Globus pallidus (tissue), 1 donor: ENCODE results near the gene RAB3GAP2.
"Not testable (repeated sequence)": the region's sequence is repeated elsewhere in the genome, so short reads cannot be mapped to it uniquely, and the experiment has no call there.

Experiments
- DNase-seq: peaks from one replicate; pipeline ENCODE4 v3.0.0-alpha.2; 2015; ENCODE audit warnings: low spot score

The RAB3GAP2 gene

DNA sequence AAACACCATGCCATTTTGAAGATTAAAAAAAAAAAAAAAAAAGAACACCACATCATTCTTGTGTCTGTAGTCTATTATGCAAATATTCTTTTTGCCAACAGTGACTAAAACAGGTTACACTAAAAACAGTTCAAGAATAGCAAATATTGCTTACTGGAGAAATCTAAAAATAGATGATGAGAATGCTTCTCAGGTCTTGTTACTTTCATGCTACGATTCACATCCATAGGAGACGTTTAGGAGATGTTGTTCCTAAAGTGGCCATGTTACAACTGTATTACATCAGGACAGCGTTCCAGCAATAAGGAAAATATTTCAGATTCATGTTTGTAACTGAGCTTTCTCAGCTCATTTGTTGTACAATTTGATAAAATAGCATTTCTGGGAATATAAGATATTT is 32.3 kb downstream of the RAB3GAP2 start:
- no peak for DNase-seq

DNA sequence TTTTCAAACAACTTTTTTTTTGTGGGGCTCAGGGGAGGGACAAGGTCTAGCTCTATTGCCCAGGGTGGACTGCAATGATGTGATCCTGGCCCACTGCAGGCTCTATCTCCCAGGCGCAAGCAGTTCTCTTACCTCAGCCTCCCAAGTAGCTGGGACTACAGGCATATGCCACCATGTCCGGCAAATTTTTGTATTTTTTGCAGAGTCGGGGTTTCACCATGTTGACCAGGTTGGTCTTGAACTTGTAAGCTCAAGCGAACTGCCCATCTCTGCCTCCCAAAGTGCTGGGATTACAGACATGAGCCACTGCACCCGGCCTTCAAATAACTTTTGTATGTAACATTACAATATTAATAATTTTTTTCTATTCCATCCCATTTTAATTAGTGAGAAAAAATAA is 33.0 kb downstream of the RAB3GAP2 start:
- DNase-seq, result no peak

GRCh38 chr1:220236278-220236677 is 36.0 kb downstream of the RAB3GAP2 start:
- not testable (repeated sequence) for DNase-seq

- no peak for DNase-seq
Measured at GRCh38 chr1:220235462-220235861, 36.8 kb downstream of the RAB3GAP2 start.

DNA sequence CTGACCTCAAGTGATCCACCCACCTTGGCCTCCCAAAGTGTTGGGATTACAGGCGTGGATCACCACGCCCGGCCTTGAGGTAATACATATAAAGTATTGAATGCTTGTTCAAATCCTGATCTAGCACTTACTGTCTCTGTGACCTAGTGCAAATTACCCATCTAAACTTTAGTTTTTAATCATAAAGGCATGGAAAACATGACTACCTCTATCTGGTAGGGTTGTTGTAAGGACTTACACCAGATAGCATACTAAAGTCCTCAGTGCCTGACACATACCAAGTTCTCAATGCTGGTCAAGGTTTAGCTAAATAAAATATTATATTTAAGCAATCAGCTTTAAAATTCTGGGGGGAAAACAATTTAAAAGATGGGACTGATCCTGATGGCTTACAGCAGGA is 38.3 kb downstream of the RAB3GAP2 start:
- DNase-seq, result no peak

GRCh38 chr1:220229771-220230170 is 42.5 kb downstream of the RAB3GAP2 start:
- no peak for DNase-seq

GRCh38 chr1:220227393-220227792 is 44.9 kb downstream of the RAB3GAP2 start:
- no peak for DNase-seq

GRCh38 chr1:220226752-220227151 is 45.5 kb downstream of the RAB3GAP2 start:
- no peak for DNase-seq

DNA sequence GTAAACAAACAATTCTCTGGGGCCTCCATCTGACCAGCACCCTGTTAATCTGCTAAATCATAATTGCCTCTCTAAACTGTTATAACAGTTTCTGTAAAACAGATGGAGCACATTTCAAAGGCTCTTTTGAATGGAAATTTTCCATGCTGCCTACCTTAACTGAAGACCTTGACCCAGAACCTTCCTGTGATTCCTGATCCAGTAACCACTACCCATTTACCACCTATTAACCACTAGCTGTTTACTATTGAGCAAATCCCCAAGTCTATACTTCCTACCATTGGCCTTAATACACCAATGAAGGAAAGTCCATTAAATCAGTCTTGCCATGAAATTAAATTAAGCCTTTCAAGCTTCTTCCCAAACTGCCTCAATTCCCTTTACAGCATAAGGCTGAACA is 46.3 kb downstream of the RAB3GAP2 start:
- no peak for DNase-seq

- DNase-seq, result no peak
Measured at GRCh38 chr1:220224611-220225124, 47.6 kb downstream of the RAB3GAP2 start.

DNA sequence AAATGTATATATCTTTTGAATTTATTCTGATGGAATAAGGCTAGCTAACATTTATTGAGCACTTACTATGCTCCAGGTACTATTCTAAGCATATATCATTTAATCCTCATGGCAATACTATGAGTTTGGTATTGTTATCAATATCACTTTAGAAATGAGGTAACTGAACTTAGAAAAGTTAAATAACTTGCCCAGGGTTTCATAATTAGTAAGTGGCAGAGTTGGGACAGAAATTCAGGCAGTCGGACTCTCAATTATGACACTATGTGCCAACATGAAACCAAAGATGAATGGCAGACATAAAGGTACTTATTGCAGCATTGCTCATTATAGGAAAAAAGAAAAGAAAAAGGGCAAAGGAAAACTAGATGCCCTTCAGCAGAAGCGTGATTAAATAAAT is 48.2 kb downstream of the RAB3GAP2 start:
- DNase-seq, result no peak

DNA sequence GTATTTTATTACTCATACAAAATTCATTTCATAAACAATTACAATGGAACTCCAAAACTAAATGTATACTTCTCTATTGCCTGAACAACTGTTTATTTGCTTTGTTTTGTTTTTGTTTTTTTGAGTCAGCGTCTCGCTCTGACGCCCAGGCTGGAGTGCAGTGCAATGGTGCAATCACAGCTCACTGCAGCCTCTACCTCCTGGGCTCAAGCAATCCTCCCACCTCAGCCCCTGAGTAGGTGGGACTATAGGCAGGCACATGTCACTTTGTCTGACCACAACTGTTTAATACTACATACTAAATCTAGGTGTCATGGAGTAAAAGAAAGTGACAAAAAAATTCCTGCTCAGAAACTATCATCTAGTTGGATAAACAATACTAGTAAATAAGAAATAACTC is 49.3 kb downstream of the RAB3GAP2 start:
- DNase-seq, result no peak

DNA sequence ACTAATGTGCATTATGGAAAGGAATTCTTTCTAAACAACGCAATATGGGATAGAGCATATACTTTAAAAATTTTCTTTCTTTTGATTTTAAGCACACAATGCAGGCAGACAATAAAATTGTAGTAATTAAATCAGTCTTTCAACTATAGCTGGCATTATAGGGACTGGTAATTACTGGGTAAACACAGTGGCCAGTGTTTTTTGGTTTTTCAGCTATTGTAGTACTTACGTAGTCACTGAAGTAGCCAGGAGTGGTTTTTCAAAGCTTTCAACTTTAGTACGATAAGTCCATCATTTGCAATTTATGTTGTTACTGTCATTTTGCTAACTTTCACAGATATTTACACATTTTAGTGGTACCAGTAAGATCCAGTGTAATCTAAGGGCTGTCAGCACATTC is 50.6 kb downstream of the RAB3GAP2 start:
- no peak for DNase-seq

DNA sequence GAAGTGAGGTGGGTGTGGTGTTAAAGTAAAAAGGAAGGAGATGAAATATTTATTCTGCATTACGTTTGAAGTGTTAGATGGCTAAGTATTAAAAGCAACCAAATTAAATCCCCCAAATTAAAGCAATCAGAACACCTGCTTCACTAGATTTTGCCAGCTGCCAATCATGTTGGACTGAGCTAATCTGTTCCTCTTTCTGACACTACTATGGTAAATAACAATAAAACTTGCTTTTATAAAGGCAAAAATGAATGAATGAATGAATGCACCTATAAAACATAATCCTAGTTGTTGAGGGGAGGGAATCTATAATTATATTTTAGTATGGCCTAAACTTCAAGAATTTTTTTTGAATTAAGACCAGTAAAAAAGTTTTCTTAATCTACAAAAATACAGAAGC is 51.0 kb downstream of the RAB3GAP2 start:
- DNase-seq, result no peak

- not testable (repeated sequence) for DNase-seq
Measured at GRCh38 chr1:220220699-220221040, 51.6 kb downstream of the RAB3GAP2 start.

- DNase-seq, result no peak
Measured at GRCh38 chr1:220219865-220220698, 52.2 kb downstream of the RAB3GAP2 start.

- no peak for DNase-seq
Measured at GRCh38 chr1:220219136-220219442, 53.2 kb downstream of the RAB3GAP2 start.

DNA sequence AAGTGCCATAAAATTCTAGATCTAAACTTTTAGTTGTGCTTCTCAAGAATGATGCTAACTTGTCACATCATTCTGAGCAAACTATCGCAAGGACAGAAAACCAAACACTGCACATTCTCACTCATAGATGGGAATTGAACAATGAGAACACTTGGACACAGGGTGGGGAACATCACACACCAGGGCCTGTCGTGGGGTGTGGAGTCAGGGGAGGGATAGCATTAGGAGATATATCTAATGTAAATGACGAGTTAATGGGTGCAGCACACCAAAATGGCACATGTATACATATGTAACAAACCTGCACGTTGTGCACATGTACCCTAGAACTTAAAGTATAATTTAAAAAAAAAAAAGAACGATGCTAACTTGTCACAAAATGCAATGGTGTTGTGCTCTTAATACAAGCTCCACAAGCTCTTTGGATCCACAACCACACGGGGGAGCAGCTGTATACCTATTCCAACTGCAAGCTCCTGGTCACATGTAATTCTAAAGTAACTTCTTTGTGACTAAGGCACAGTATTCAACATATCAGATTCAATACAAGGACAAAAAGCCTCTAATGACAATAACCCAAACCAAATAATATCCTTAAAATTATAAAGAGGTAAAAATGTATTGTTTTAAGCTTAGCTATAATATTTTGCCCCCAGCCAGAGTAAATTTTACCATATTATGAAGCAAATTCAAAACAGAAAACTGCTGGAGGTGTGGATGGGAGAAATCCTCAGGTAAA is 53.7 kb downstream of the RAB3GAP2 start:
- DNase-seq, result peak; percentile 33

GRCh38 chr1:220217383-220217988 is 54.8 kb downstream of the RAB3GAP2 start:
- no peak for DNase-seq

DNA sequence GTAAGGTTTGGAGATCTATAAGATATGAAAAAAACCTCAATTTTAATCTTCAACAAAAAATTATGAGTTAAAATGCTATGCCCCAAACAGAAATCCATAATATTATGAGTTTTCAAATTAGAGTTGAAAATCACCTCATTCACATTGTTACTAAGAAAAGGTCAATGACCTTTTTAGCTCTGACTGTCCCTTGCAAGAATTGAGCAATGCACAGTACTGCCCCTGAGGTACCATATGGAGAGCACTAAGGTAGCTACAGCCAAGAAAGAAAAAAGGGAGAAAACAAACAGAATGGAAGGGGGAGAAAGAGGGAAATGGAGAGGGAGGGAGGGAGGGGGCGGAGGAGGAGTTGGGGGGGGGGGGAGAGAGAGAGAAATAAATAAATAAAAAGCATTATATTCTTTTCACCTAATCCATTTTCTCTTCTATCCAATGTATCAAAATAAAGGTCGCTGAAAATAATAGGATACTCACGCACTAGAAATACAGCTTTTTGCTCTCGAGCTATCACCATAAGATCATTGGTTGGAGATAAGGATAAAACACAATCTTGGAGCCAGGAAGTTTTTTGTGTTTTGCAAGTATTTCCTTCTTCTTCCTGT is 58.8 kb downstream of the RAB3GAP2 start:
- DNase-seq, result no peak

- DNase-seq, result no peak
Measured at GRCh38 chr1:220207411-220207810, 64.8 kb downstream of the RAB3GAP2 start.

DNA sequence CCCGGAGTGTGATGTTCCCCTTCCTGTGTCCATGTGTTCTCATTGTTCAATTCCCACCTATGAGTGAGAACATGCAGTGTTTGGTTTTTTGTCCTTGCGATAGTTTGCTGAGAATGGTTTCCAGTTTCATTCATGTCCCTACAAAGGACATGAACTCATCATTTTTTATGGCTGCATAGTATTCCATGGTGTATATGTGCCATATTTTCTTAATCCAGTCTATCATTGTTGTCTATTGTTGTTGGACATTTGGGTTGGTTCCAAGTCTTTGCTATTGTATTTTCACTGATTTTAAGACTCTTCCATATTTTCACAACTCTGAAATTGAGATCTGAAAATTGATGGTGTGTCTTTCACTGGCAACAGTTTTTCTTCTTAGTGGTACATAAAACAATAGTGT is 67.5 kb downstream of the RAB3GAP2 start:
- not testable (repeated sequence) for DNase-seq

- no peak for DNase-seq
Measured at GRCh38 chr1:220203816-220204215, 68.4 kb downstream of the RAB3GAP2 start.
